SH-SY5Y (cell line): ENCODE results near the gene POLR2L.

Experiments
- GATA2 ChIP-seq: IDR thresholded peaks from 2 replicates; pipeline ENCODE4 v1.6.1; 2011; ENCODE audit warnings: mild to moderate bottlenecking, low read depth, low read length
- GATA3 ChIP-seq: IDR thresholded peaks from 2 replicates; pipeline ENCODE4 v1.6.1; 2011; ENCODE audit warnings: low read depth, mild to moderate bottlenecking, low read length, moderate library complexity

DNA sequence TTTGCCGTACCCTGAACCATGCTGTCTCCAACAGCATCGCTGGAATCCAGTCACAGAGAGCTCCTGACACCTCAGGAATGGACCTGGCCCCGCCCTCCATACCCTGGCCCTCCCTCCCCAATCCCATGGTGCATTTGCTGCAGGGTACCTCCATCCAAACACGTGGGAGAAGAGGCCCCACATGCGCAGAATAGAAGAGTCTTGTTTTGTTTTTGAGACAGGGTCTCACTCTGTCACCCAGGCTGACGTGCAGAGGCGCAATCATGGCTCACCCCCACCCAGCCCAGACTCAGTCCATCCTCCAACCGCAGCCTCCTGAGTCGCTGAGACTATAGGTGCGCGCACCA, 25.9 kb downstream of the POLR2L start:
- TF ChIP-seq GATA3: no peak
- TF ChIP-seq GATA2: no peak
